Upper lobe of left lung (tissue), 6 donors: ENCODE measurements around the gene NPEPPS. TPM values are rescaled to one million over a fixed set of nuclear protein-coding genes. Genes with fewer than 3 reads are reported as not detected.

Experiments
- ATAC-seq, 2 donors: fragments of 200-7000 bp; cut with Tn5 transposase; one replicate each; pipeline ENCODE4 v1.9.1; 2022; ENCODE audit warnings: mild to moderate bottlenecking in 2 of 2, moderate library complexity in 2 of 2; ENCODE audit not compliant: low FRiP score in 2 of 2
- DNase-seq, 2 donors: peaks; one replicate each; pipeline ENCODE4 v3.0.0-alpha.2; 2019 to 2020
- H3K27ac ChIP-seq, 4 donors: fragments of 200-600 bp; sonication (generic); one replicate each; pipeline ENCODE4 v1.5.1; 2016 to 2019
- H3K27me3 ChIP-seq, 4 donors: fragments of 200-600 bp; sonication (generic); one replicate each; pipeline ENCODE4 v1.5.1; 2017 to 2019
- H3K36me3 ChIP-seq, 4 donors: fragments of 200-600 bp; sonication (generic); one replicate each; pipeline ENCODE4 v1.5.1; 2016 to 2019
- H3K4me1 ChIP-seq, 4 donors: fragments of 200-600 bp; sonication (generic); one replicate each; pipeline ENCODE4 v1.5.1; 2018 to 2019
- H3K4me3 ChIP-seq, 4 donors: fragments of 200-600 bp; sonication (generic); one replicate each; pipeline ENCODE4 v1.5.1; 2017 to 2019; ENCODE audit warnings: mild to moderate bottlenecking in 2 of 4, moderate library complexity in 1 of 4
- H3K9me3 ChIP-seq, 4 donors: fragments of 200-600 bp; sonication (generic); one replicate each; pipeline ENCODE4 v1.5.1; 2018 to 2019
- EP300 ChIP-seq, 4 donors: sonication (generic); formaldehyde crosslinking; IDR thresholded peaks; one replicate each; pipeline ENCODE4 v1.5.1; 2017; ENCODE audit warnings: antibody characterized with exemption in 4 of 4, control low read depth in 2 of 4
- POLR2A ChIP-seq, 4 donors: fragments of 450-650 bp; IDR thresholded peaks; one replicate each; pipeline ENCODE4 v1.5.1; 2016 to 2017; ENCODE audit warnings: antibody characterized with exemption in 4 of 4, mild to moderate bottlenecking in 2 of 4
- POLR2AphosphoS5 ChIP-seq, 2 donors: sonication (generic); formaldehyde crosslinking; IDR thresholded peaks; one replicate each; pipeline ENCODE4 v1.5.1; 2017; ENCODE audit warnings: antibody characterized with exemption in 2 of 2
- WGBS, 2 donors: methylation state at CpG; one replicate each; pipeline ENCODE4 v1.1.5; 2017 to 2018; 5-methylcytosine and 5-hydroxymethylcytosine counted together
- total RNA-seq, 6 donors: library from RNA; depleted of rRNA in 4 of 6; stranded (reverse); fragments of >200 nt in 4 of 6; gene quantifications; one replicate each; pipeline versions ENCODE4 v1.1.0 to v1.2.1, GENCODE V29; 2016 to 2021
- TF ChIP-seq, protein P1 (sequence below), 6 experiments: fragments of 450-650 bp in 4 of 6; fragments of 200-600 bp in 2 of 6; sonication (generic) in 2 of 6; IDR thresholded peaks; one replicate each; pipeline ENCODE4 v1.5.1; 2016 to 2019; ENCODE audit warnings: antibody characterized with exemption in 6 of 6
- donor health status: DM: no; HTN: no; CAD: no; lungs with moderate emphysema.
- donor health status: DM: no; HTN: yes; CAD: no; lungs with severe emphysema.

NPEPPS gene
- total RNA-seq, 6 donors from 2014 or later: 82.8 to 359 (median 114) TPM

- H3K4me1 ChIP-seq: no peaks in the 10 kb centered on the region
- no peak for TF ChIP-seq POLR2AphosphoS5 (IDR thresholded peaks at IDR 0.05)
- TF ChIP-seq, protein P1, sequence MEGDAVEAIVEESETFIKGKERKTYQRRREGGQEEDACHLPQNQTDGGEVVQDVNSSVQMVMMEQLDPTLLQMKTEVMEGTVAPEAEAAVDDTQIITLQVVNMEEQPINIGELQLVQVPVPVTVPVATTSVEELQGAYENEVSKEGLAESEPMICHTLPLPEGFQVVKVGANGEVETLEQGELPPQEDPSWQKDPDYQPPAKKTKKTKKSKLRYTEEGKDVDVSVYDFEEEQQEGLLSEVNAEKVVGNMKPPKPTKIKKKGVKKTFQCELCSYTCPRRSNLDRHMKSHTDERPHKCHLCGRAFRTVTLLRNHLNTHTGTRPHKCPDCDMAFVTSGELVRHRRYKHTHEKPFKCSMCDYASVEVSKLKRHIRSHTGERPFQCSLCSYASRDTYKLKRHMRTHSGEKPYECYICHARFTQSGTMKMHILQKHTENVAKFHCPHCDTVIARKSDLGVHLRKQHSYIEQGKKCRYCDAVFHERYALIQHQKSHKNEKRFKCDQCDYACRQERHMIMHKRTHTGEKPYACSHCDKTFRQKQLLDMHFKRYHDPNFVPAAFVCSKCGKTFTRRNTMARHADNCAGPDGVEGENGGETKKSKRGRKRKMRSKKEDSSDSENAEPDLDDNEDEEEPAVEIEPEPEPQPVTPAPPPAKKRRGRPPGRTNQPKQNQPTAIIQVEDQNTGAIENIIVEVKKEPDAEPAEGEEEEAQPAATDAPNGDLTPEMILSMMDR (IDR thresholded peaks at IDR 0.05): no peak
- TF ChIP-seq EP300 (IDR thresholded peaks at IDR 0.05): no peak
- no peak for TF ChIP-seq POLR2A (IDR thresholded peaks at IDR 0.05)
- no peak overlapping the region for H3K27ac ChIP-seq
- H3K4me3 ChIP-seq: no peak overlapping the region
- peaks cover 22 to 95% (median 58%) of the 10 kb centered on the region in 4 donors for H3K36me3 ChIP-seq
- no peaks in the 10 kb centered on the region for H3K9me3 ChIP-seq
- 89 to 91% methylated on average over 3 of the region's 3 CpGs for WGBS, 2 donors
- no peaks in the 10 kb centered on the region for H3K27me3 ChIP-seq
- DNase-seq: no peak
- no peak for ATAC-seq
Measured at GRCh38 chr17:47620503-47621245, 89.8 kb downstream of the NPEPPS start.

- 78 to 87% methylated on average over 9 of the region's 9 CpGs for WGBS, 2 donors
- Histone ChIP-seq H3K9me3 (no peaks in the 10 kb centered on the region), H3K36me3 (peaks cover 16 to 90% (median 57%) of the 10 kb centered on the region in 4 donors), H3K27me3 (no peaks in the 10 kb centered on the region), H3K27ac (peak overlapping the region in 1 of 4 donors; percentile 27), H3K4me3 (no peak overlapping the region), H3K4me1 (no peaks in the 10 kb centered on the region)
- peak in 1 of 2 donors; percentile 81 for ATAC-seq
- DNase-seq: no peak
- TF ChIP-seq, protein P1 (IDR thresholded peaks at IDR 0.05): no peak
Measured at GRCh38 chr17:47621293-47622179, 90.6 kb downstream of the NPEPPS start.

GRCh38 chr17:47622180-47622549 lies 91.3 kb downstream of the NPEPPS start:
- Histone ChIP-seq H3K9me3 (no peaks in the 10 kb centered on the region), H3K36me3 (peaks cover 16 to 84% (median 56%) of the 10 kb centered on the region in 4 donors), H3K27me3 (no peaks in the 10 kb centered on the region), H3K4me1 (no peaks in the 10 kb centered on the region), H3K4me3 (no peak overlapping the region), H3K27ac (peak overlapping the region in 1 of 4 donors; percentile 27)
- no peak for TF ChIP-seq POLR2AphosphoS5 (IDR thresholded peaks at IDR 0.05)
- TF ChIP-seq EP300 (IDR thresholded peaks at IDR 0.05): no peak
- TF ChIP-seq, protein P1 (IDR thresholded peaks at IDR 0.05): no peak
- TF ChIP-seq POLR2A (IDR thresholded peaks at IDR 0.05): no peak
- WGBS, 2 donors: 64 to 73% methylated on average over 2 of the region's 2 CpGs
- DNase-seq (no peak), ATAC-seq (no peak)

- Histone ChIP-seq H3K27ac (no peak overlapping the region), H3K4me1 (no peaks in the 10 kb centered on the region), H3K9me3 (no peaks in the 10 kb centered on the region), H3K4me3 (no peak overlapping the region), H3K36me3 (peaks cover 4 to 58% (median 34%) of the 10 kb centered on the region in 4 donors), H3K27me3 (no peaks in the 10 kb centered on the region)
- no peak for DNase-seq
- WGBS, 2 donors: 55 to 94% methylated on average over 1 of the region's 1 CpG
- no peak for ATAC-seq
- TF ChIP-seq POLR2AphosphoS5 (IDR thresholded peaks at IDR 0.05) (no peak), EP300 (IDR thresholded peaks at IDR 0.05) (no peak)
Measured at GRCh38 chr17:47624727-47625068, 93.8 kb downstream of the NPEPPS start.

DNA sequence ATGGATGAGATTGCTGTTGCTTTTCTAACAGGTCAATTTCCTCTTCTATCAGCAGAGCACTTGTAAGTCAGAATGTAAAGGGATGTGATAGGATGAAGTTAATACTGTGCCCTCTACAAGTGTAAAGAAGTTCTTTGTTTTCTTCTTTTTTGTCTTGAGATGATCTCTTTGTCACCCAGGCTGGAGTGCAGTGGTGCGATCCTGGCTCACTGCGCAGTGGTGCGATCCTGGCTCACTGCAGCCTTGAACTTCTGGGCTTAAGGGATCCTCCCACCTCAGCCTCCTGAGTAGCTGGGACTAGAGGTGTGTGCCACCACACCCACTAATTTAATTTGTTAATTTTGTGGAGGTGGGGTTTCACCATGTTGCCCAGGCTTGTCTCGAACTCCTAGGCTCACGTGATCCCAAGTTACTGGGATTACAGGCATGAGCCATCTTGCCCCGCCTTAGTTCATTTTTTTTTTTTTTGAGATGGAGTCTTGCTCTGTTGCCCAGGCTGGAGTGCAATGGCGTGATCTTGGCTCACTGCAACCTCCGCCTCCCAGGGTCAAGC lies 97.2 kb downstream of the NPEPPS start:
- no peaks in the 10 kb centered on the region for H3K4me1 ChIP-seq
- 97 to 99% methylated on average over 8 of the region's 8 CpGs for WGBS, 2 donors
- H3K4me3 ChIP-seq: no peak overlapping the region
- no peak for DNase-seq
- H3K27me3 ChIP-seq: no peaks in the 10 kb centered on the region
- no peak overlapping the region for H3K27ac ChIP-seq
- no peaks in the 10 kb centered on the region for H3K9me3 ChIP-seq
- TF ChIP-seq EP300 (IDR thresholded peaks at IDR 0.05) (no peak), POLR2AphosphoS5 (IDR thresholded peaks at IDR 0.05) (no peak), POLR2A (IDR thresholded peaks at IDR 0.05) (no peak)
- TF ChIP-seq, protein P1 (IDR thresholded peaks at IDR 0.05): no peak
- ATAC-seq: no peak
- H3K36me3 ChIP-seq: peaks cover 0 to 24% (median 14%) of the 10 kb centered on the region in 4 donors
